Liver (tissue), 9 donors: ENCODE measurements around the gene ZNF536. TPM values are rescaled to one million over a fixed set of nuclear protein-coding genes. Genes with fewer than 3 reads are reported as not detected.

Experiments used
- DNase-seq: peaks from one replicate; pipeline ENCODE4 v3.0.0-alpha.2; 2017; ENCODE audit warnings: low spot score
- H3K27ac ChIP-seq, 2 donors: one replicate each; pipeline ENCODE4 v1.7.0; 2013; ENCODE audit warnings: inconsistent platforms in 2 of 2, low read length in 2 of 2, control low read depth in 1 of 2, low read depth in 1 of 2, mild to moderate bottlenecking in 1 of 2
- H3K27me3 ChIP-seq, 4 donors: one replicate each; pipeline versions ENCODE4 v1.6.1 to v1.7.0; 2013; ENCODE audit warnings: low read length in 3 of 4, inconsistent platforms in 1 of 4, mild to moderate bottlenecking in 1 of 4, moderate library complexity in 1 of 4; ENCODE audit not compliant: control insufficient read depth in 4 of 4, insufficient read depth in 4 of 4
- H3K36me3 ChIP-seq, 4 donors: one replicate each; pipeline versions ENCODE4 v1.6.1 to v1.7.0; 2013; ENCODE audit warnings: low read length in 3 of 4, mild to moderate bottlenecking in 3 of 4, low read depth in 1 of 4, moderate library complexity in 1 of 4; ENCODE audit not compliant: control insufficient read depth in 4 of 4, insufficient read depth in 3 of 4
- H3K4me1 ChIP-seq, 4 donors: one replicate each; pipeline versions ENCODE4 v1.6.1 to v1.7.0; 2013; ENCODE audit warnings: low read length in 3 of 4, mild to moderate bottlenecking in 3 of 4, moderate library complexity in 1 of 4; ENCODE audit not compliant: control insufficient read depth in 4 of 4, insufficient read depth in 4 of 4
- H3K4me3 ChIP-seq, 3 donors: one replicate each; pipeline versions ENCODE4 v1.6.1 to v1.7.0; 2013; ENCODE audit warnings: low read length in 3 of 3, control low read depth in 1 of 3, low read depth in 1 of 3, mild to moderate bottlenecking in 1 of 3
- H3K9ac ChIP-seq, 2 donors: one replicate each; pipeline ENCODE4 v1.7.0; 2013; ENCODE audit warnings: low read length in 2 of 2, mild to moderate bottlenecking in 2 of 2, moderate library complexity in 2 of 2, control low read depth in 1 of 2, low read depth in 1 of 2
- H3K9me3 ChIP-seq, 4 donors: one replicate each; pipeline versions ENCODE4 v1.6.1 to v1.7.0; 2013; ENCODE audit warnings: low read length in 3 of 4; ENCODE audit not compliant: control insufficient read depth in 4 of 4
- ATF3 ChIP-seq: IDR thresholded peaks from 2 replicates; pipeline ENCODE4 v1.6.1; 2016; ENCODE audit warnings: antibody characterized with exemption
- CTCF ChIP-seq: fragments of 150-350 bp; IDR thresholded peaks from 2 replicates; pipeline ENCODE4 v1.5.1; 2017; ENCODE audit warnings: improper control_type of control experiment, low read depth, low read length; ENCODE audit not compliant: missing input control
- EGR1 ChIP-seq, 2 donors: IDR thresholded peaks; 2 replicates each; pipeline ENCODE4 v1.6.1; 2016 to 2018; ENCODE audit warnings: antibody characterized with exemption in 2 of 2, low read depth in 2 of 2
- FOXA1 ChIP-seq: IDR thresholded peaks from 2 replicates; pipeline ENCODE4 v1.6.1; 2016; ENCODE audit warnings: antibody characterized with exemption
- FOXA2 ChIP-seq: IDR thresholded peaks from 2 replicates; pipeline ENCODE4 v1.6.1; 2016; ENCODE audit warnings: antibody characterized with exemption
- HNF4A ChIP-seq, 2 donors: conservative IDR thresholded peaks; 2 replicates each; pipeline ENCODE4 v1.6.1; 2016; ENCODE audit warnings: antibody characterized with exemption in 2 of 2, mild to moderate bottlenecking in 2 of 2
- HNF4G ChIP-seq: IDR thresholded peaks from 2 replicates; pipeline ENCODE4 v1.6.1; 2016; ENCODE audit warnings: antibody characterized with exemption
- JUND ChIP-seq, 2 donors: IDR thresholded peaks; 2 replicates each; pipeline ENCODE4 v1.6.1; 2016; ENCODE audit warnings: antibody characterized with exemption in 2 of 2
- NR2F2 ChIP-seq: IDR thresholded peaks from 2 replicates; pipeline ENCODE4 v1.6.1; 2016; ENCODE audit warnings: antibody characterized with exemption
- RAD21 ChIP-seq, 2 donors: IDR thresholded peaks; 2 replicates each; pipeline ENCODE4 v1.6.1; 2016; ENCODE audit warnings: antibody characterized with exemption in 2 of 2, mild to moderate bottlenecking in 2 of 2
- RXRA ChIP-seq, 2 donors: IDR thresholded peaks; 2 replicates each; pipeline ENCODE4 v1.6.1; 2017 to 2018; ENCODE audit warnings: antibody characterized with exemption in 2 of 2, mild to moderate bottlenecking in 1 of 2
- SP1 ChIP-seq: IDR thresholded peaks from 2 replicates; pipeline ENCODE4 v1.6.1; 2018; ENCODE audit warnings: antibody characterized with exemption, mild to moderate bottlenecking
- TAF1 ChIP-seq: conservative IDR thresholded peaks from 2 replicates; pipeline ENCODE4 v1.6.1; 2016; ENCODE audit warnings: antibody characterized with exemption, mild to moderate bottlenecking
- YY1 ChIP-seq: IDR thresholded peaks from 2 replicates; pipeline ENCODE4 v1.6.1; 2016; ENCODE audit warnings: antibody characterized with exemption, mild to moderate bottlenecking
- ZBTB33 ChIP-seq: IDR thresholded peaks from 2 replicates; pipeline ENCODE4 v1.6.1; 2016; ENCODE audit warnings: antibody characterized with exemption
- WGBS: extraction: QIAGEN DNeasy Blood & Tissue Kit; methylation state at CpG from one replicate; pipeline ENCODE4 v1.1.7; 2013; 5-methylcytosine and 5-hydroxymethylcytosine counted together
- polyA plus RNA-seq, 2 donors: library from polyadenylated mRNA; stranded (reverse) in 1 of 2; unstranded in 1 of 2; fragments of 200-250 nt in 1 of 2; fragments of >200 nt in 1 of 2; fragmentation: Nextera tagmentation in 1 of 2; extraction: Ambion mirVana in 1 of 2; gene quantifications; one replicate each; pipeline versions ENCODE4 v1.2.1 to v1.2.3, GENCODE V29; 2013 to 2015
- total RNA-seq, 2 donors: library from RNA; depleted of rRNA; stranded (reverse); fragments of >200 nt; gene quantifications; one replicate each; pipeline ENCODE4 v1.2.3, GENCODE V29; 2014
- donor health status: healthy.
- donor health status: healthy.
- donor health status: healthy.
- donor health status: healthy.
- donor health status: healthy.

Gene ZNF536
- total and polyA plus RNA-seq, 4 donors: 0.02 to 0.17 (median 0.08) TPM

GRCh38 chr19:30452931-30453330 lies 80.7 kb downstream of the ZNF536 start:
- no peaks in the 10 kb centered on the region for H3K9me3 ChIP-seq
- 75% methylated on average over 7 of the region's 7 CpGs for WGBS
- TF ChIP-seq FOXA2 (no peak), HNF4G (no peak), ZBTB33 (no peak), JUND (IDR thresholded peaks at IDR 0.05) (no peak), NR2F2 (no peak), EGR1 (IDR thresholded peaks at IDR 0.05; ENCODE audit: low read depth in 2 of 2) (no peak), RAD21 (IDR thresholded peaks at IDR 0.05) (no peak), SP1 (no peak), TAF1 (no peak)
- H3K27me3 ChIP-seq: peaks cover 0 to 3% (median 0%) of the 10 kb centered on the region in 4 donors
- no peak overlapping the region for H3K4me3 ChIP-seq
- no peak overlapping the region for H3K27ac ChIP-seq
- H3K9ac ChIP-seq: no peak overlapping the region
- no peaks in the 10 kb centered on the region for H3K4me1 ChIP-seq
- no peaks in the 10 kb centered on the region for H3K36me3 ChIP-seq
- DNase-seq: no peak

- TF ChIP-seq HNF4G: no peak
- TF ChIP-seq TAF1: no peak
- no peak for TF ChIP-seq ZBTB33
- TF ChIP-seq NR2F2: no peak
- TF ChIP-seq SP1: no peak
- no peak for TF ChIP-seq CTCF
- TF ChIP-seq FOXA1: no peak
- no peak for TF ChIP-seq HNF4A (conservative IDR thresholded peaks at IDR 0.05)
- no peak for TF ChIP-seq RAD21 (IDR thresholded peaks at IDR 0.05)
- no peak for TF ChIP-seq YY1
- TF ChIP-seq ATF3: no peak
- TF ChIP-seq FOXA2: no peak
- no peak for TF ChIP-seq RXRA (IDR thresholded peaks at IDR 0.05)
- no peak for TF ChIP-seq JUND (IDR thresholded peaks at IDR 0.05)
- Histone ChIP-seq H3K4me1 (no peaks in the 10 kb centered on the region), H3K27ac (no peak overlapping the region), H3K9ac (no peak overlapping the region), H3K4me3 (no peak overlapping the region), H3K27me3 (peaks cover 0 to 3% (median 0%) of the 10 kb centered on the region in 4 donors), H3K36me3 (no peaks in the 10 kb centered on the region), H3K9me3 (no peaks in the 10 kb centered on the region)
- no peak for DNase-seq
- WGBS: 70% methylated on average over 6 of the region's 6 CpGs
Measured at GRCh38 chr19:30453743-30454142, 81.6 kb downstream of the ZNF536 start.
